Skeletal muscle satellite cell (primary cell): ENCODE results near the gene SIGLEC10.
A peak's percentile ranks its signal among the peaks of the same experiment; 100 is the strongest.
"Not testable (repeated sequence)": the region's sequence is repeated elsewhere in the genome, so short reads cannot be mapped to it uniquely, and the experiment has no call there.

Experiments
- H3K27me3 ChIP-seq: 2 replicates; pipeline ENCODE4 v1.7.0; 2013; ENCODE audit warnings: low read length; ENCODE audit not compliant: control insufficient read depth, insufficient read depth
- H3K36me3 ChIP-seq: 2 replicates; pipeline ENCODE4 v1.7.0; 2013; ENCODE audit warnings: mild to moderate bottlenecking, control low read depth, low read length; ENCODE audit not compliant: insufficient read depth
- H3K4me1 ChIP-seq: 2 replicates; pipeline ENCODE4 v1.7.0; 2013; ENCODE audit warnings: low read length; ENCODE audit not compliant: control insufficient read depth, insufficient read depth
- H3K4me2 ChIP-seq: 2 replicates; pipeline ENCODE4 v1.7.0; 2013; ENCODE audit warnings: mild to moderate bottlenecking, low read length
- H3K4me3 ChIP-seq: 2 replicates; pipeline ENCODE4 v1.7.0; 2013; ENCODE audit warnings: low read length
- H3K9ac ChIP-seq: 2 replicates; pipeline ENCODE4 v1.7.0; 2013; ENCODE audit warnings: mild to moderate bottlenecking, low read depth, low read length, moderate library complexity
- H3K9me3 ChIP-seq: replicated peaks from 2 replicates; pipeline ENCODE4 v1.7.0; 2013; ENCODE audit warnings: mild to moderate bottlenecking, control low read depth, low read length

SIGLEC10 gene

GRCh38 chr19:51407511-51408131 lies 9.8 kb downstream of the SIGLEC10 start:
- Histone ChIP-seq H3K4me2 (no peak overlapping the region), H3K9ac (no peak overlapping the region), H3K27me3 (no peaks in the 10 kb centered on the region), H3K4me1 (no peaks in the 10 kb centered on the region), H3K9me3 (no peaks in the 10 kb centered on the region), H3K4me3 (no peak overlapping the region), H3K36me3 (no peaks in the 10 kb centered on the region)

DNA sequence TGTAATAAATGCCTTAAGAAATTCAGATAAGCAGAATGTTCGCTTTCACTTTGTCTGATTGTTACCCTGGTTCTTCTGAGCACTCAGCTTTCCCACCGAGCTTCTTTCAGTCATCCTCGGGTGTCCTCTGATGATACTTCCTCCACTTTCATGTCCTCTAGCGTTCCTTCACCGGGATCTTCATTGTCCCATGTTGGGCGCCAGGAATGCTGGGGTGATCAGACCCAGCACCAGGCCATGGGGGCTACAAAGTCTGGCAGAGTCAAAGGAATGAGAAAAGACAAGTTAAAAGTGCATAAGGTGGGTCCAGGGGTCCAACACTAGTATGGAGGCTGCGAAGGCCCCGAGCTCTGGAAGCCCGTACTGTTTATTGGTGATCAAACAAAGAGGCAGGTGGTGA lies 15.3 kb downstream of the SIGLEC10 start:
- Histone ChIP-seq H3K9me3 (no peaks in the 10 kb centered on the region), H3K36me3 (no peaks in the 10 kb centered on the region), H3K9ac (no peak overlapping the region), H3K4me3 (no peak overlapping the region), H3K27me3 (no peaks in the 10 kb centered on the region), H3K4me1 (no peaks in the 10 kb centered on the region), H3K4me2 (no peak overlapping the region)

DNA sequence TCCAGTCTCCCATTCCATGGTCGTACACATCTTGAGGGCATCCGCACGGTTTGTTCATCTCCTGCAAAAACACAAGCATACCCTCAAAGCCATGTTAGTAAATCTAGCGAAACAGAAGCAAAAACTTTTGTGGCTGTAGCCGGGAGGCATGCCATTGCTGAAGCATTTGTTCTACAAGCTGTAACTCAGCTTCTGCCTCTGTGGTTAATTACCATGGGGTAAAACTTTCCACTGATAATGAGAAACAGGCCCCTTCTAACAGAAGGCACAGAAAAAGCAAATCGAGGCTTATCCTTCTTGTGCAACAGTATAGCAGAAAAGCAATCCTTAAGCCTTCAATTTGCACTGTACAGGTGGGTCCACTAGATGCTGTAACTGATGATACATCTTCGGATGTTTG lies 17.5 kb downstream of the SIGLEC10 start:
- not testable (repeated sequence) for H3K4me1 ChIP-seq, H3K27me3 ChIP-seq, H3K4me2 ChIP-seq, H3K9me3 ChIP-seq, H3K36me3 ChIP-seq, H3K9ac ChIP-seq, H3K4me3 ChIP-seq

DNA sequence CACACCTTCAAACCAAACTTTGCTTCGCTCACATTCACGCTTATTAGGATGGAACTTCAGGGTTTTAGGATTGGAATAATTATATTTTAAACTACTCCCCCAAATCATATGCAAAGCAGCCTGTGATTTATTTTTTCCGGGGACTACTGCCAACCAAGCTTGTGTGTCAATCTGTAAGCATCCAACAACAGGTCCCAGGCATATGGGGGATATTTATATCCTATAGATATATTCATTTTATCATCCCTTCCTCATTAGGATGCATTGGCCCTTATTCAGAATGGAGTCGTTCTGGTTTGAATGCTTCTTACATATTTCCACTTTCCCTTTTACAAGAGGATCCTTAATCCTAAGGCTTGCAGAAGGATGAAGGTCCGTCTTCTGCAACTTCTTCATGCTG lies 18.2 kb downstream of the SIGLEC10 start:
- Histone ChIP-seq H3K27me3 (no peaks in the 10 kb centered on the region), H3K4me1 (peaks cover 6% of the 10 kb centered on the region), H3K9me3 (no peaks in the 10 kb centered on the region), H3K4me2 (no peak overlapping the region), H3K36me3 (no peaks in the 10 kb centered on the region), H3K4me3 (no peak overlapping the region), H3K9ac (no peak overlapping the region)

DNA sequence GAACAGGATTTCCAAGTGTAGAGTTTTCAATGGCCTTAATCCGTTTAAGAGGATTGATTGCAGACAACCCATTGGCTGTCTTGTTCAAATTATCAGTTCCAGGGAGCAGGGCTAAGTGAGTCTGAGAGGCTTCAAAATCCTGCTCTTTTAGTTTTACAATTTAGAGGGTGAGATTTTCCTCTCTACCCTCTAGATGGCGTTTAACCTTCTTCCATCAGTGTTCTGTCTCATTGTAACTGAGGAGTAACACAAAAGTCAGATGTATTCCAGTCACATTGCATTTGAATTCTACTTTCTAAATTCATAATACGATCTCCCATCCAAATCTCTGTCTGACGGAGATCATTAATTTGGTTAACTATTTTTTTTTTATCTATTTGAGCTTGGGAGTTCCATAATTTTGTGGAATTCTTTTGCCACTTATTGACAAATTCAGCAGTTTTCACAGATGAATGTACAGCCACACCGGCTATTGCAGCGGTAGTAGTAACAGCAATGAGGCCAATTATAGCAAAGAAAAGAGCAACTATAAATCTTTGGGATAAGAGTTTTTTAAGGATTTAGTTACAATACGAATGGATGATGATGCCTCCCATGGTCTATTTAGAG lies 19.2 kb downstream of the SIGLEC10 start:
- Histone ChIP-seq H3K4me2 (no peak overlapping the region), H3K4me3 (no peak overlapping the region), H3K9ac (no peak overlapping the region), H3K36me3 (no peaks in the 10 kb centered on the region), H3K9me3 (no peaks in the 10 kb centered on the region), H3K4me1 (peaks cover 6% of the 10 kb centered on the region), H3K27me3 (no peaks in the 10 kb centered on the region)

GRCh38 chr19:51397453-51397852 lies 20.0 kb downstream of the SIGLEC10 start:
- H3K27me3 ChIP-seq, H3K9ac ChIP-seq, H3K4me3 ChIP-seq, H3K4me1 ChIP-seq, H3K36me3 ChIP-seq, H3K9me3 ChIP-seq, H3K4me2 ChIP-seq: not testable (repeated sequence)

DNA sequence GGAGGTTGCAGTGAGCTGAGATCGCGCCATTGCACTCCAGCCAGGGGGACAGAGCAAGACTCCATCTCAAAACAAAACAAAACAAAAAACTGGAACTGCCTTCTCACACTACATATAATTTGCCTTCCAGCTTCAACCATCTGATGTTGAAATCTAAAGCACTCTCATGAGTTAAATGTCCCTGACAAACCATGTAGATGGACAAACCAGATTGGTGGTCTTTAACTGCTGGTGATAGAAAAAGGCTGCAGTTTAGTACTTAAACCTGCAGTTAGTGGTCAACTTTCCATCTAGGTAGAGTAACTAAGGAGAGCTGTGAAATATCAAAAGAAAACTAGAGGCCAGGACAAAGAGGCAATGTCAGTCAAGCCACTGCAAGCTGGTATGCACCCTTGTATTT lies 21.3 kb downstream of the SIGLEC10 start:
- H3K9ac ChIP-seq: no peak overlapping the region
- no peak overlapping the region for H3K4me2 ChIP-seq

GRCh38 chr19:51394050-51394836 lies 23.2 kb downstream of the SIGLEC10 start:
- Histone ChIP-seq H3K4me3 (peak overlapping the region; percentile 69), H3K9me3 (no peaks in the 10 kb centered on the region), H3K4me1 (peaks cover 6% of the 10 kb centered on the region), H3K9ac (peak overlapping the region; percentile 79), H3K36me3 (no peaks in the 10 kb centered on the region), H3K27me3 (no peaks in the 10 kb centered on the region), H3K4me2 (peak overlapping the region; percentile 78)

More for the DNA sequence above, 21.3 kb downstream of the SIGLEC10 start:
- H3K4me3 ChIP-seq: no peak overlapping the region
- H3K27me3 ChIP-seq: no peaks in the 10 kb centered on the region
- H3K36me3 ChIP-seq: no peaks in the 10 kb centered on the region
- H3K4me1 ChIP-seq: peaks cover 6% of the 10 kb centered on the region
- no peaks in the 10 kb centered on the region for H3K9me3 ChIP-seq

GRCh38 chr19:51392701-51393100 lies 24.7 kb downstream of the SIGLEC10 start:
- Histone ChIP-seq H3K36me3 (no peaks in the 10 kb centered on the region), H3K9ac (no peak overlapping the region), H3K4me2 (no peak overlapping the region), H3K4me3 (no peak overlapping the region), H3K27me3 (no peaks in the 10 kb centered on the region), H3K4me1 (peaks cover 6% of the 10 kb centered on the region), H3K9me3 (no peaks in the 10 kb centered on the region)

DNA sequence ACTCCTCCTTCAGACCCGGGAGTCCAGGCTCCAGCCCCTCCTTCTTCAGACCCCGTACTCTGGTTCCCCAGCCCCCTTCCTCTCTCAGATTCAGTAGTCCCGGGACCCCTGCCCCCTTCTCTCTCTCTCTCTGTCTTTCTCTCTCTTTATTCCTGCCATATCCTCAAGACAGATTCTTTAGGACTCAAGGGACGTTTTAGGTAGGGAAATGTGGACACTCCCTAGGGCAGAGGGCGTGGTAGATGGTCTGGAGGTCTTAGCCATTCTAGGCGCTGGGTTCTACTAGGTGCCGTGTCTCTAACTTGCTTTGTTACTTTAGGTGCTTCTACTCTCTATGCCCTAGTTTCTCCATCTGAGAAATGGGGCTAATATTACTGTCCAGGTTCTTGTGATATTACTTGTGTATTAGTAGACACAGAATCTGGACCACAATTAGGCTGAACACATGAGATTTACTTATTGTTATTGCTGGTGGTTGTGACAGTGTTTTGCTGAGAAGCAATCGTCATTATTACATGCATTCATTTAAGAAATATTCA lies 26.3 kb downstream of the SIGLEC10 start:
- H3K4me2 ChIP-seq: no peak overlapping the region
- no peaks in the 10 kb centered on the region for H3K9me3 ChIP-seq
- H3K27me3 ChIP-seq: no peaks in the 10 kb centered on the region
- no peaks in the 10 kb centered on the region for H3K36me3 ChIP-seq
- no peak overlapping the region for H3K4me3 ChIP-seq
- no peak overlapping the region for H3K9ac ChIP-seq
- peaks cover 6% of the 10 kb centered on the region for H3K4me1 ChIP-seq

- H3K9ac ChIP-seq: no peak overlapping the region
- no peaks in the 10 kb centered on the region for H3K36me3 ChIP-seq
- no peak overlapping the region for H3K4me3 ChIP-seq
- H3K27me3 ChIP-seq: no peaks in the 10 kb centered on the region
- H3K9me3 ChIP-seq: no peaks in the 10 kb centered on the region
- no peak overlapping the region for H3K4me2 ChIP-seq
- H3K4me1 ChIP-seq: no peaks in the 10 kb centered on the region
Observed at GRCh38 chr19:51389143-51389542, 28.3 kb downstream of the SIGLEC10 start.
